Fibroblast of the aortic adventitia (primary cell): ENCODE measurements around the gene TAAR6. TPM values are rescaled to one million over a fixed set of nuclear protein-coding genes. Genes with fewer than 3 reads are reported as not detected.
"Not testable (repeated sequence)": the region's sequence is repeated elsewhere in the genome, so short reads cannot be mapped to it uniquely, and the experiment has no call there.

Experiments
- DNase-seq: peaks from one replicate; pipeline ENCODE4 v3.0.0-alpha.2; 2010; ENCODE audit warnings: low read depth
- H3K4me3 ChIP-seq: 2 replicates; pipeline ENCODE4 v1.5.1; 2011; ENCODE audit warnings: low read depth, mild to moderate bottlenecking, control low read depth, low read length, moderate library complexity
- CTCF ChIP-seq: IDR thresholded peaks from 2 replicates; pipeline ENCODE4 v1.5.1; 2011; ENCODE audit warnings: mild to moderate bottlenecking, low read length, control low read depth, inconsistent platforms; ENCODE audit not compliant: insufficient read depth
- total RNA-seq: library from RNA; depleted of rRNA; stranded (reverse); fragments of >200 nt; gene quantifications from 2 replicates; pipeline ENCODE4 v1.2.3, GENCODE V29; 2012; ENCODE audit warnings: low replicate concordance

Gene TAAR6
- total RNA-seq, 1 donor: not detected

GRCh38 chr6:132552372-132552771 lies 17.8 kb upstream of the TAAR6 start, which contains the start of gene TAAR8:
TSS of gene TAAR8 (plus strand) at chr6:132552672. CDS start at chr6:132552693, 21 bp downstream.
- no peak for DNase-seq
- H3K4me3 ChIP-seq: no peak within 1 kb of the TSS
- no peak for TF ChIP-seq CTCF

DNA sequence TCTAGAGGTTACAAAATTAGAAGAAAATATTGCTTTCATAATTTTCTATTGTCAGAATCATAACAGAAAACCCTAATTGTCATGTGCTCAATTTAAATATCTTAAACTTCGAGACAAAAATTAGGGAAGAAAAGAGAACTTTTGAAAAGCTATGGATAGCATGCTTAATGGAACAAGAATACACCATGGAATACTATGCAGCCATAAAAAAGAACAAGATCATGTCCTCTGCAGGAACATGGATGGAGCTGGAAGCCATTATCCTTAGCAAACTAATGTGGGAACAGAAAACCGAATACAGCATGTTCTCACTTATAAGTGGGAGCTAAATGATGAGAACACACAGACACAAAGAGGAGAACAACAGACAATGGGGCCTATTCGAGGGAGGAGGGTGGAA lies 10.0 kb upstream of the TAAR6 start:
- DNase-seq, H3K4me3 ChIP-seq: not testable (repeated sequence)

GRCh38 chr6:132566404-132566803 lies 3.7 kb upstream of the TAAR6 start:
- DNase-seq: no peak
- TF ChIP-seq CTCF: no peak
- no peak overlapping the region for H3K4me3 ChIP-seq

- no peak overlapping the region for H3K4me3 ChIP-seq
- TF ChIP-seq CTCF: no peak
- no peak for DNase-seq
Observed at GRCh38 chr6:132567566-132567965, 2.6 kb upstream of the TAAR6 start.

- no peak for TF ChIP-seq CTCF
- DNase-seq: no peak
- H3K4me3 ChIP-seq: no peak overlapping the region
Observed at GRCh38 chr6:132568611-132569010, 1.5 kb upstream of the TAAR6 start.

DNA sequence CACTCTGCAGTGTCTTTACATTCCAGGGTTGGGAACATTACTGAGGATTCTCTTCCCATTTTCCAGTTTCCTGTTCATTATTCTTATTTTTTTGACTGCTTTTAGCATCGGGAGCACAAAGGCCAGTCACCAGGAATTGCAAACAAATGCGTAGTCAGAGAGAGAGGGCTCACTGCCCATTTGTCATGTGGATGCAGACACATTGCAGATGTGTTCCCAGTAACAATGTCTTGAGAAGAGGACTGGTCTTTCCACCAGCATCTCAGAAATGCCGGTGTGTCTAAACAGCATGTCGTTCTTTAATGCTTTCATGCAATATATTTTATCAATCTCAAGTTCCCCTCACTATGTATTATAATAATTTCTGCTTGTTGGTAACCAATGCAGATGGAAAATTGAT lies 952 bp upstream of the TAAR6 start:
- TF ChIP-seq CTCF: no peak

DNA sequence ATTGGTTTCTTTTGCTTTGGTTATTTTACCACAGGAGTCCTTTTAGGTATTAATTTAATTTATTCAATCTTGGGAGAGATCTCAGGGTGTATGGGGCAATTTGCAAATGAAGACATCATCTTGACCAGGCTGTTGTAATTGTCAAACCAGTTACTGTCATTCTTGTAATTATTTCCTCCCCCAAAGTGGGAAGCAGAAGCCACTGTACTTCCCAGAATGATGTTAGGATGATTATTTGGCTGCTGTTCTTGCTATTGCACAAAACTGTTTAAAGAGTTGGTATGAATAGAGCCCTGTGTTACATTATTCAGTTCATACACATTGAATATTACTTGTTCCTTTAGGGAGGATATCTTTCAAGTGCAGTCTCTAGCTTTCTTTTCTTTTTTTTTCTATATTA lies 1.7 kb downstream of the TAAR6 start:
- TF ChIP-seq CTCF: no peak
- no peak overlapping the region for H3K4me3 ChIP-seq
- no peak for DNase-seq

More for the DNA sequence above, 952 bp upstream of the TAAR6 start:
- no peak overlapping the region for H3K4me3 ChIP-seq
- no peak for DNase-seq
